ENCODE data around the gene ZNF69. TPM values are rescaled to one million over a fixed set of nuclear protein-coding genes. Genes with fewer than 3 reads are reported as not detected.
A peak's percentile ranks its signal among the peaks of the same experiment; 100 is the strongest.

The ZNF69 gene
- total and polyA plus RNA-seq, 2 of the 13 experiments (the other 11 are each of a cell fraction or from before 2014, with no cell fraction given), result 9.6 to 21.0 TPM

- TF ChIP-seq, protein P1, sequence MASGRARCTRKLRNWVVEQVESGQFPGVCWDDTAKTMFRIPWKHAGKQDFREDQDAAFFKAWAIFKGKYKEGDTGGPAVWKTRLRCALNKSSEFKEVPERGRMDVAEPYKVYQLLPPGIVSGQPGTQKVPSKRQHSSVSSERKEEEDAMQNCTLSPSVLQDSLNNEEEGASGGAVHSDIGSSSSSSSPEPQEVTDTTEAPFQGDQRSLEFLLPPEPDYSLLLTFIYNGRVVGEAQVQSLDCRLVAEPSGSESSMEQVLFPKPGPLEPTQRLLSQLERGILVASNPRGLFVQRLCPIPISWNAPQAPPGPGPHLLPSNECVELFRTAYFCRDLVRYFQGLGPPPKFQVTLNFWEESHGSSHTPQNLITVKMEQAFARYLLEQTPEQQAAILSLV (CRISPR knock-in tag; IDR thresholded peaks at IDR 0.05; ENCODE audit: borderline replicate concordance), result peak; percentile 70
- TF ChIP-seq ATF7 (IDR thresholded peaks at IDR 0.05) (no peak), ATF7 (CRISPR knock-in tag; IDR thresholded peaks at IDR 0.05) (peak; percentile 71), ZNF292 (CRISPR knock-in tag; IDR thresholded peaks at IDR 0.05; ENCODE audit: borderline replicate concordance, low read depth) (peak; percentile 84; the same call in 1 of the 2 replicates), ZNF761 (CRISPR knock-in tag; conservative IDR thresholded peaks at IDR 0.05) (peak; percentile 81; the same call in 1 of the 2 replicates), PCBP1 (IDR thresholded peaks at IDR 0.05; ENCODE audit: borderline replicate concordance, low read depth, low read length) (0 out of 2 replicates have a peak, but pooled peaks have one; percentile 67), BRF2 (CRISPR knock-in tag; IDR thresholded peaks at IDR 0.05) (peak; percentile 73), RBFOX2 (IDR thresholded peaks at IDR 0.05; ENCODE audit: low read depth, low read length) (peak; percentile 95), AGO1 (IDR thresholded peaks at IDR 0.05; ENCODE audit: low read depth, low read length, poor library complexity, severe bottlenecking) (peak; percentile 59), GABPA (IDR thresholded peaks at IDR 0.05; ENCODE audit: low read depth, low read length) (0 out of 2 replicates have a peak, but pooled peaks have one; percentile 16), GABPA (CRISPR knock-in tag; IDR thresholded peaks at IDR 0.05; ENCODE audit: low read depth) (peak; percentile 59), ELF1 (CRISPR knock-in tag; IDR thresholded peaks at IDR 0.05) (peak; percentile 42; the same call in 1 of the 2 replicates), DZIP1 (CRISPR knock-in tag; IDR thresholded peaks at IDR 0.05) (peak; percentile 49; the same call in 1 of the 2 replicates), ZFY (CRISPR knock-in tag; IDR thresholded peaks at IDR 0.05) (peak; percentile 70; the same call in 1 of the 2 replicates), SNRNP70 (IDR thresholded peaks at IDR 0.05; ENCODE audit: low read depth, low read length) (no peak), ZFAT (CRISPR knock-in tag; conservative IDR thresholded peaks at IDR 0.05) (no peak)
- TF ChIP-seq, protein P2, sequence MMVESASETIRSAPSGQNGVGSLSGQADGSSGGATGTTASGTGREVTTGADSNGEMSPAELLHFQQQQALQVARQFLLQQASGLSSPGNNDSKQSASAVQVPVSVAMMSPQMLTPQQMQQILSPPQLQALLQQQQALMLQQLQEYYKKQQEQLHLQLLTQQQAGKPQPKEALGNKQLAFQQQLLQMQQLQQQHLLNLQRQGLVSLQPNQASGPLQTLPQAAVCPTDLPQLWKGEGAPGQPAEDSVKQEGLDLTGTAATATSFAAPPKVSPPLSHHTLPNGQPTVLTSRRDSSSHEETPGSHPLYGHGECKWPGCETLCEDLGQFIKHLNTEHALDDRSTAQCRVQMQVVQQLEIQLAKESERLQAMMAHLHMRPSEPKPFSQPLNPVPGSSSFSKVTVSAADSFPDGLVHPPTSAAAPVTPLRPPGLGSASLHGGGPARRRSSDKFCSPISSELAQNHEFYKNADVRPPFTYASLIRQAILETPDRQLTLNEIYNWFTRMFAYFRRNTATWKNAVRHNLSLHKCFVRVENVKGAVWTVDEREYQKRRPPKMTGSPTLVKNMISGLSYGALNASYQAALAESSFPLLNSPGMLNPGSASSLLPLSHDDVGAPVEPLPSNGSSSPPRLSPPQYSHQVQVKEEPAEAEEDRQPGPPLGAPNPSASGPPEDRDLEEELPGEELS (CRISPR knock-in tag; IDR thresholded peaks at IDR 0.05), result peak; percentile 12
- TF ChIP-seq, protein P3, sequence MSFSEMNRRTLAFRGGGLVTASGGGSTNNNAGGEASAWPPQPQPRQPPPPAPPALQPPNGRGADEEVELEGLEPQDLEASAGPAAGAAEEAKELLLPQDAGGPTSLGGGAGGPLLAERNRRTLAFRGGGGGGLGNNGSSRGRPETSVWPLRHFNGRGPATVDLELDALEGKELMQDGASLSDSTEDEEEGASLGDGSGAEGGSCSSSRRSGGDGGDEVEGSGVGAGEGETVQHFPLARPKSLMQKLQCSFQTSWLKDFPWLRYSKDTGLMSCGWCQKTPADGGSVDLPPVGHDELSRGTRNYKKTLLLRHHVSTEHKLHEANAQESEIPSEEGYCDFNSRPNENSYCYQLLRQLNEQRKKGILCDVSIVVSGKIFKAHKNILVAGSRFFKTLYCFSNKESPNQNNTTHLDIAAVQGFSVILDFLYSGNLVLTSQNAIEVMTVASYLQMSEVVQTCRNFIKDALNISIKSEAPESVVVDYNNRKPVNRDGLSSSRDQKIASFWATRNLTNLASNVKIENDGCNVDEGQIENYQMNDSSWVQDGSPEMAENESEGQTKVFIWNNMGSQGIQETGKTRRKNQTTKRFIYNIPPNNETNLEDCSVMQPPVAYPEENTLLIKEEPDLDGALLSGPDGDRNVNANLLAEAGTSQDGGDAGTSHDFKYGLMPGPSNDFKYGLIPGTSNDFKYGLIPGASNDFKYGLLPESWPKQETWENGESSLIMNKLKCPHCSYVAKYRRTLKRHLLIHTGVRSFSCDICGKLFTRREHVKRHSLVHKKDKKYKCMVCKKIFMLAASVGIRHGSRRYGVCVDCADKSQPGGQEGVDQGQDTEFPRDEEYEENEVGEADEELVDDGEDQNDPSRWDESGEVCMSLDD (CRISPR knock-in tag; IDR thresholded peaks at IDR 0.05; ENCODE audit: borderline replicate concordance), result peak; percentile 98
Measured at GRCh38 chr19:11887611-11888531, at the start of gene ZNF69 (continued).
